ENCODE data around the gene TRIM17. TPM values are rescaled to one million over a fixed set of nuclear protein-coding genes. Genes with fewer than 3 reads are reported as not detected.
A peak's percentile ranks its signal among the peaks of the same experiment; 100 is the strongest.

TRIM17 gene
- total and polyA plus RNA-seq, 9 of the 15 experiments (the other 6 are each of a cell fraction or from before 2014, with no cell fraction given): not detected

- 0 out of 2 replicates have a peak, but pooled peaks have one; percentile 6 for TF ChIP-seq MTA2 (IDR thresholded peaks at IDR 0.05; ENCODE audit: low read depth)
- TF ChIP-seq BACH1 (tag; IDR thresholded peaks at IDR 0.05): no peak
- TF ChIP-seq TCF7L2 (IDR thresholded peaks at IDR 0.05; ENCODE audit: low read depth, low read length): no peak
- TF ChIP-seq HDAC6 (IDR thresholded peaks at IDR 0.05; ENCODE audit: low read depth, low read length): no peak
- TF ChIP-seq CC2D1A (IDR thresholded peaks at IDR 0.05): no peak
- TF ChIP-seq, protein P1, sequence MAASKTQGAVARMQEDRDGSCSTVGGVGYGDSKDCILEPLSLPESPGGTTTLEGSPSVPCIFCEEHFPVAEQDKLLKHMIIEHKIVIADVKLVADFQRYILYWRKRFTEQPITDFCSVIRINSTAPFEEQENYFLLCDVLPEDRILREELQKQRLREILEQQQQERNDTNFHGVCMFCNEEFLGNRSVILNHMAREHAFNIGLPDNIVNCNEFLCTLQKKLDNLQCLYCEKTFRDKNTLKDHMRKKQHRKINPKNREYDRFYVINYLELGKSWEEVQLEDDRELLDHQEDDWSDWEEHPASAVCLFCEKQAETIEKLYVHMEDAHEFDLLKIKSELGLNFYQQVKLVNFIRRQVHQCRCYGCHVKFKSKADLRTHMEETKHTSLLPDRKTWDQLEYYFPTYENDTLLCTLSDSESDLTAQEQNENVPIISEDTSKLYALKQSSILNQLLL (CRISPR knock-in tag; IDR thresholded peaks at IDR 0.05; ENCODE audit: borderline replicate concordance): no peak
- TF ChIP-seq JUND (IDR thresholded peaks at IDR 0.05; ENCODE audit: borderline replicate concordance, low read depth, low read length): peak; percentile 52
- peak; percentile 37; the same call in 1 of the 3 replicates for TF ChIP-seq JUND (tag; IDR thresholded peaks at IDR 0.05; ENCODE audit: borderline replicate concordance, low read depth, low read length)
- no peak for TF ChIP-seq ARID2 (IDR thresholded peaks at IDR 0.05)
- TF ChIP-seq, protein P2, sequence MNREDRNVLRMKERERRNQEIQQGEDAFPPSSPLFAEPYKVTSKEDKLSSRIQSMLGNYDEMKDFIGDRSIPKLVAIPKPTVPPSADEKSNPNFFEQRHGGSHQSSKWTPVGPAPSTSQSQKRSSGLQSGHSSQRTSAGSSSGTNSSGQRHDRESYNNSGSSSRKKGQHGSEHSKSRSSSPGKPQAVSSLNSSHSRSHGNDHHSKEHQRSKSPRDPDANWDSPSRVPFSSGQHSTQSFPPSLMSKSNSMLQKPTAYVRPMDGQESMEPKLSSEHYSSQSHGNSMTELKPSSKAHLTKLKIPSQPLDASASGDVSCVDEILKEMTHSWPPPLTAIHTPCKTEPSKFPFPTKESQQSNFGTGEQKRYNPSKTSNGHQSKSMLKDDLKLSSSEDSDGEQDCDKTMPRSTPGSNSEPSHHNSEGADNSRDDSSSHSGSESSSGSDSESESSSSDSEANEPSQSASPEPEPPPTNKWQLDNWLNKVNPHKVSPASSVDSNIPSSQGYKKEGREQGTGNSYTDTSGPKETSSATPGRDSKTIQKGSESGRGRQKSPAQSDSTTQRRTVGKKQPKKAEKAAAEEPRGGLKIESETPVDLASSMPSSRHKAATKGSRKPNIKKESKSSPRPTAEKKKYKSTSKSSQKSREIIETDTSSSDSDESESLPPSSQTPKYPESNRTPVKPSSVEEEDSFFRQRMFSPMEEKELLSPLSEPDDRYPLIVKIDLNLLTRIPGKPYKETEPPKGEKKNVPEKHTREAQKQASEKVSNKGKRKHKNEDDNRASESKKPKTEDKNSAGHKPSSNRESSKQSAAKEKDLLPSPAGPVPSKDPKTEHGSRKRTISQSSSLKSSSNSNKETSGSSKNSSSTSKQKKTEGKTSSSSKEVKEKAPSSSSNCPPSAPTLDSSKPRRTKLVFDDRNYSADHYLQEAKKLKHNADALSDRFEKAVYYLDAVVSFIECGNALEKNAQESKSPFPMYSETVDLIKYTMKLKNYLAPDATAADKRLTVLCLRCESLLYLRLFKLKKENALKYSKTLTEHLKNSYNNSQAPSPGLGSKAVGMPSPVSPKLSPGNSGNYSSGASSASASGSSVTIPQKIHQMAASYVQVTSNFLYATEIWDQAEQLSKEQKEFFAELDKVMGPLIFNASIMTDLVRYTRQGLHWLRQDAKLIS (CRISPR knock-in tag; IDR thresholded peaks at IDR 0.05): no peak; the same call in 1 of the 2 replicates
- TF ChIP-seq MCM2 (IDR thresholded peaks at IDR 0.05; ENCODE audit: low read depth): no peak
- TF ChIP-seq ZNF592 (IDR thresholded peaks at IDR 0.05): no peak
- TF ChIP-seq ETV5 (CRISPR knock-in tag; IDR thresholded peaks at IDR 0.05; ENCODE audit: low read depth): no peak
- TF ChIP-seq ZEB2 (IDR thresholded peaks at IDR 0.05): peak; percentile 46; the same call in 1 of the 2 replicates
Measured at GRCh38 chr1:228459091-228459993, 42.7 kb upstream of the TRIM17 start (continued).

Measured in K562 (cell line).